Activated naive CD4-positive, alpha-beta T cell treated with anti-CD3 and anti-CD28 coated beads for 36 hours (primary cell): ENCODE results near the gene TSC22D1. TPM values are rescaled to one million over a fixed set of nuclear protein-coding genes. Genes with fewer than 3 reads are reported as not detected.

Experiments used
- CTCF ChIA-PET: fragments of 350-600 bp; sonication (Branson Sonifier 250); formaldehyde crosslinking; loops from one replicate; lab custom pipeline; 2021; ENCODE audit warnings: antibody characterized with exemption; lab: Charles Lee
- DNase-seq: peaks from one replicate; pipeline ENCODE4 v3.0.0-alpha.2; 2020
- H3K27ac Mint-ChIP-seq: one replicate; pipeline ENCODE4 v1.8.0; 2021; ENCODE audit warnings: mild to moderate bottlenecking, mixed read lengths
- H3K27me3 Mint-ChIP-seq: one replicate; pipeline ENCODE4 v1.8.0; 2021; ENCODE audit warnings: low read depth, mixed read lengths
- H3K36me3 Mint-ChIP-seq: one replicate; pipeline ENCODE4 v1.8.0; 2021; ENCODE audit warnings: low read depth, mixed read lengths
- H3K4me1 Mint-ChIP-seq: one replicate; pipeline ENCODE4 v1.8.0; 2021; ENCODE audit warnings: low read depth, mixed read lengths
- H3K4me3 Mint-ChIP-seq: one replicate; pipeline ENCODE4 v1.8.0; 2021; ENCODE audit warnings: mild to moderate bottlenecking, moderate library complexity, mixed read lengths
- H3K9me3 Mint-ChIP-seq: one replicate; pipeline ENCODE4 v1.8.0; 2021; ENCODE audit warnings: mixed read lengths
- intact Hi-C: fragments of 100-400 bp; cut with micrococcal nuclease; formaldehyde crosslinking; loops from one replicate; pipeline ENCODE4 v1.15.1; 2023
- total RNA-seq, 2 experiments: library from RNA; stranded (reverse); gene quantifications; one replicate each; pipeline ENCODE4 v1.2.3, GENCODE V29; 2021

Gene TSC22D1
- total RNA-seq, 2 experiments from 2014 or later: 8.8 to 9.7 TPM

DNA sequence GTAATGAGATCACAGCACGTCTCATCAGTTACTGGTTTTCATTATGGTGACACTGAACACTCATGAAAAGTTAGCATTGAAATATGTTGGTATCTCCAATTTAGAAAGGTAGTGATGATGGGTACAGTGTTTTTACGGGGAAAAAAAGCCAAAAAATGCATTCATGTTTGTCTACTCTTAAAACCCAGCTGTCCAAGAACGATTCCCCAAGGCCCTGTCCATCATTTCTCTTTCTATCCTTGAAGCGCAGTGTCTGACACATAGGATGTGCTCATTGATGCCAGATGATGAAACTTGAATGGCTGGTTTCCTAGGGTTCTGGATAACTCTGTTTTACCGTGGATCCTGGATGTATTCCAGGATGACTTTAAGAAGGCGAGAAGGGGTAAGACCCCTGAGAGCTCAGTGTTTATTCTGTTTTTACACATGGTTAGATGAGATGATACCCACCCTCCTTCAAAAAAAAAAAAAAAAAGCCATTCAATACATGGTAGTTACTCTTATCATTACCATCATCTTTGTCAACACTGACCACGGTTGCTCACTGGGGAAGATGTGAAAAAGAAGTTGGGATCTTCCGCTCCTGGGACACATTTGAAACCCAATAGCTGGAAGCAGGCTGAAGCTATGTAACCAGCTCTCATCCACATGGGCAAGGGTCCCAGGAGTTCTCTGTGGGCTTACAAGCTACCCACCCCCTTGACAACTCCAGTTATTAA, 180.0 kb downstream of the TSC22D1 start:
- Mint-ChIP-seq H3K4me1 (no peaks in the 10 kb centered on the region), H3K9me3 (no peaks in the 10 kb centered on the region), H3K27ac (no peak overlapping the region), H3K4me3 (no peak overlapping the region), H3K36me3 (no peaks in the 10 kb centered on the region), H3K27me3 (no peaks in the 10 kb centered on the region)
- DNase-seq: no peak
- CTCF ChIA-PET: no interaction called here
- intact Hi-C loops: no loop called here

DNA sequence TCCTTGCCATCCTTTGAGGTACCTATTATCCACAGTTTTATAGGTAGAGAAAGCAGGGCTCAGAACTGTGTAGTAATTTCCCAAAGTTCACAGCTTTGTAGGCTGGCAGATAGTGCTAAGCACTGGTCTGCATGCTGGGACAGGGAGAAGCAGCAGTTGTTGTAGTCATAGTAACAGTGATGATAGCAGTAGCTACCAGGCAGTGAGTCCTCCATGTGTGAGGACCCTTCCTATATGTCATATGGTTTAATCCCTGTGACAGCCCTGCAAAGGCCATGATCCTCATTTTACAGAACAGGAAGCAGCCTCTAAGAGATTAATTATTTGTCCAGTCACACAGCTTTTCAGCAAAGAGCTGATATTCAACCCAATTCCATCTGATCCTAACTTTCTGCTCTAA, 181.5 kb downstream of the TSC22D1 start:
- H3K9me3 Mint-ChIP-seq: no peaks in the 10 kb centered on the region
- DNase-seq: no peak
- no peaks in the 10 kb centered on the region for H3K27me3 Mint-ChIP-seq
- intact Hi-C loops: no loop called here
- H3K4me3 Mint-ChIP-seq: no peak overlapping the region
- no peaks in the 10 kb centered on the region for H3K4me1 Mint-ChIP-seq
- H3K36me3 Mint-ChIP-seq: no peaks in the 10 kb centered on the region
- CTCF ChIA-PET: no interaction called here
- H3K27ac Mint-ChIP-seq: no peak overlapping the region

DNA sequence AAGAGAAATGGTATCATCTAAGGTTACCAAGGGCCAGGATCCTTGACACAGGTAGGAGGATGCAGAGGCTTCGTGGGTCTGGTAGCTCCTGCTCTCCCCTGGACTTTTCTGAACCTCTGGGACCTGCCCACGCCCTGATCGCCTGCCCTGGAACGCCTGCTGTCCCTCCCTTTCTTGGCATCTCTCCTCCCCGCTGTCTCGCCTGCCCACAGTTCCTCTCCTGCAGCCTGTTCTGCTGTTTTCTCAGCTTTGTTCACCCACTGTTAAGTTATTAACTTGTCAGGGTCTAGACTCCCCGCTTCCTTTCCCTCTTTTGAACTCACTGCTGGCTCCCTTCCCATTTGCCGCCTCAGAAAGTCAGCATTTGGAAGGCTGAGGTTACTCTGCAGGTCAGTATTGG, 182.7 kb downstream of the TSC22D1 start:
- DNase-seq: no peak
- H3K27ac Mint-ChIP-seq: no peak overlapping the region
- CTCF ChIA-PET: no interaction called here
- no peaks in the 10 kb centered on the region for H3K4me1 Mint-ChIP-seq
- H3K9me3 Mint-ChIP-seq: no peaks in the 10 kb centered on the region
- no peak overlapping the region for H3K4me3 Mint-ChIP-seq
- H3K36me3 Mint-ChIP-seq: no peaks in the 10 kb centered on the region
- intact Hi-C loops: no loop called here
- H3K27me3 Mint-ChIP-seq: no peaks in the 10 kb centered on the region

DNA sequence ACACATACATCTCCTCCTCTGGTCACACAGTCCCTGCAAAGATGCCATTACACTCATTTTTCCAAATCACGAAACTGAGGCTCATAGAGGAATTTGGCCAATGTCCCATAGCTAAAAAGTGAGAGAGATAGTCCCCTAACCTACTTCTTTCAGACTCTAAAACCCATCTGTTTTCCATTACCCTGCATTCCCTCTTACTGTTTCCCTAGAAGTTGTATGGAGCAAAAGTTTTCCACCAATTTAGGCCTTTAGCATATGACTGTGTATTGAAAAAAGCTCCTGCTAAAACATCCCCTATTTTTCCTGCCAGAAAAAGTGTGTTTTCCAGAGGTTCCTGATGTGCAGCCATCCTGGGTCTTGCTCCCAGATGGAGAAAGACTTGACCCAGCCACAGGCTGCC, 186.3 kb downstream of the TSC22D1 start:
- Mint-ChIP-seq H3K27me3 (no peaks in the 10 kb centered on the region), H3K9me3 (no peaks in the 10 kb centered on the region), H3K4me3 (no peak overlapping the region), H3K36me3 (no peaks in the 10 kb centered on the region), H3K4me1 (no peaks in the 10 kb centered on the region), H3K27ac (no peak overlapping the region)
- no peak for DNase-seq
- CTCF ChIA-PET: interaction anchor here (0.5 kb wide), 1 partner anchor 248 kb away, joined by 4 read pairs; no protein-coding TSS in a partner anchor
- intact Hi-C loops: no loop called here

DNA sequence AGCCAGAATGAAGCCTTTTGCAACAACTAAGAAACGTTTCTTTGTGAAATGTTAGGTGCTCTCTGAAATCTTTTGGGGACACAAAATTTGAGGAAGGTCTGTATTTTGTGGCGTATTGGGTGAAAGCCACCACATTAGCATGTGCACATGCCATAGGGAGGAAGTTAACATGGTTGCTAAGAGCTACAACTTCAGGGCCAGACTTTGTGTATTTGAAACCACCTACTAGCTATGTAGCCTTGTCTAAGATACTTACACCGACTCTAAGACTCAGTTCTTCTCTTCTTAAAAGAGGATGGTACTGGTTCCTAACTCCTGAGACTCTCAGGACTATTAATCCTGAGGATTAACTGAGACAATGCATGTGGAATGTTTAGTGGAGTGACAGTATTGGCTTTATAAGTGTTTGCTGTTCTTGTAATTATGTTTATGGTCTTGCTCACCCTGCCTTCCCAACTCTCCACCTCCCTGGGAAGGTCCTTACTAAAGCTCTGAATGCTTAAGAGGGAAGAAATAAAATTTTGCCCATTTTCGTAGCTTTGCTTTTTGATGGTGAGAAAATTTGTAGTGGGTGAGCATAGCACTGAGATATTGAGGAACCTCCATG, 187.0 kb downstream of the TSC22D1 start:
- CTCF ChIA-PET: no interaction called here
- Mint-ChIP-seq H3K4me1 (no peaks in the 10 kb centered on the region), H3K9me3 (no peaks in the 10 kb centered on the region), H3K27me3 (no peaks in the 10 kb centered on the region), H3K4me3 (no peak overlapping the region), H3K27ac (no peak overlapping the region), H3K36me3 (no peaks in the 10 kb centered on the region)
- intact Hi-C loops: no loop called here
- no peak for DNase-seq

DNA sequence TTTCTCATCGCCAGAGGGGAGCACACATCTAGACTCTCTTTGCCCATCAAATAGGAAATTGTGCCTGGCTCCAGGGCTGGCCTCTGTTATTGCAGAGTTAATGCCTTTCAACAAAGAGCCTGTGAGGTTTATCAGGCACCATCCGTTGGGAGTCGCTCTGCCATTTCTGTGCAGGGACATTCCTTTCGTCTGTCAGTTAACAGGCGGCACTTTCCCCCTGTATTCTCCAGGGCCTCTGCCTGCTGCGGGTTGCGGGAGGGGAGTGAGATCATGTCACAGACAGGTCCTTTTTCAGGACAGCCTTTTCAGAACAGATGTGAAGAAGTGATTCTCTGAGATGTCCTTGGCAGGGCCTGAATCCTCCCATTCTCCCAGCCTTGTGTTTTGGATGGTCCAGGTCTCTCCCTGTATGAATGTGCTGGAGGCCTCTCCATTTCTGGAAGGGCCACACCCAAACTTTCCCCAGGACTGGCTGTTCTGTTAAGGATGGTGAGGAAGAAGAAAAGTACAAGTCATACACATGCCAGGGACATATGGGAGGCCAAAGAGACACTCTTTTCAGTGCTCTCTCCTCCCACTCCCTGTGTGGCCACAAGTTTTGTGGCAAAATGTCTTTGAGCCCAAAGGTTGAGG, 187.6 kb downstream of the TSC22D1 start:
- no peak overlapping the region for H3K4me3 Mint-ChIP-seq
- intact Hi-C loops: no loop called here
- DNase-seq: no peak
- no peaks in the 10 kb centered on the region for H3K36me3 Mint-ChIP-seq
- CTCF ChIA-PET: no interaction called here
- no peaks in the 10 kb centered on the region for H3K4me1 Mint-ChIP-seq
- no peak overlapping the region for H3K27ac Mint-ChIP-seq
- H3K9me3 Mint-ChIP-seq: no peaks in the 10 kb centered on the region
- H3K27me3 Mint-ChIP-seq: no peaks in the 10 kb centered on the region

DNA sequence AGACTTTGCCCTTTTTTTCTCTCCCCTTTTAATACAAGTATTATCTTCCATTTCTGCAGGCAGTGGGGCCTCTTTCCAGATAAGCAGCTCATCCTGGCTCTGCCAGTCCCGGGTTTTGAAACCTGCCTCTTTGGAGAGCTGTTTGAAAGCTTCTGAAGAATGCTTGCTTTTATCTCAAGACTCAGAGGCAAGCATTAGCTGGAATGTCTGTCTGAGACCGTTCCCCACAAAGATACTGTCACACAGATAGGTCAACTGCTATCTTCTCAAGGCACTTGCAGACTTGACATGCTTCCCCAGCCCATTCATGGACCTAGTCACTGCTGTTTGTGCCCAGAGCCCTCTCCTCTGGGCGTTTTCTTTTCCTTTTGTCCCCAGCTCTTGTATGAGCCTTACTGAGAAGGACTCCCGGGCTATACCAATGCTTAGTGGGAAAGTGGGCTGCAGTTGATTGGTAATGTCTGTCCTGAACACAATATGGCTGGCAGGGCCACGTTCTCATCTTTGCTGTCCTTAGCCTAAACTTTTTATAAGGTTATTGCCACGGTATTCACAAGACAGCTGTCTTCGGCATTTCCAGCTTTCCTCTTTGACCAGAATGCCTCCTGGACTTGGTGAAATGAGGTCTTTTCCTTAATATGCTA, 189.1 kb downstream of the TSC22D1 start:
- no peaks in the 10 kb centered on the region for H3K4me1 Mint-ChIP-seq
- no peaks in the 10 kb centered on the region for H3K9me3 Mint-ChIP-seq
- no peak overlapping the region for H3K27ac Mint-ChIP-seq
- H3K27me3 Mint-ChIP-seq: no peaks in the 10 kb centered on the region
- H3K4me3 Mint-ChIP-seq: no peak overlapping the region
- no peaks in the 10 kb centered on the region for H3K36me3 Mint-ChIP-seq
- DNase-seq: no peak
- CTCF ChIA-PET: interaction anchor here (1.1 kb wide), 1 partner anchor 10 kb away, joined by 3 read pairs; no protein-coding TSS in a partner anchor
- intact Hi-C loops: no loop called here

DNA sequence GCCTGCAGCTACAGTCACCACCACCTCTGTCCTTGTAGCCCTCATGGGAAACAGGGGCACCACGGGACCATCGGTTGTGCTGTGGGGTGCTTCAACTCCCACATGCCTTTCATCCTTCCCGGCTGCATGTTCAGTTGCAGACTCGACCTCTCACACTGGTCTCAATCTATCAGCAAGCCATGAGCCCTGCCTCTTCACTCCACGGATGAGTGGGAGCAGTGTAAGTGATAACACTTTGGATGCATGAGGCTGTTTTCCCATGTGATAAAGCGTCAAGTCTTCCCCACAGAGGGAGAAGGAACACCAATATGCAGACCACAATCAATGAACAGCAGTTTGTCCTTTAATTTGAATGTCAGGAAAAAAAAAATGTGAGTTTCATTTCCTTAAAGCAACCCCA, 190.3 kb downstream of the TSC22D1 start:
- no peak overlapping the region for H3K27ac Mint-ChIP-seq
- H3K27me3 Mint-ChIP-seq: no peaks in the 10 kb centered on the region
- no peaks in the 10 kb centered on the region for H3K9me3 Mint-ChIP-seq
- H3K36me3 Mint-ChIP-seq: no peaks in the 10 kb centered on the region
- intact Hi-C loops: no loop called here
- CTCF ChIA-PET: interaction anchor here (1.1 kb wide), 1 partner anchor 9 kb away, joined by 3 read pairs; no protein-coding TSS in a partner anchor
- no peak overlapping the region for H3K4me3 Mint-ChIP-seq
- no peaks in the 10 kb centered on the region for H3K4me1 Mint-ChIP-seq
- DNase-seq: no peak

DNA sequence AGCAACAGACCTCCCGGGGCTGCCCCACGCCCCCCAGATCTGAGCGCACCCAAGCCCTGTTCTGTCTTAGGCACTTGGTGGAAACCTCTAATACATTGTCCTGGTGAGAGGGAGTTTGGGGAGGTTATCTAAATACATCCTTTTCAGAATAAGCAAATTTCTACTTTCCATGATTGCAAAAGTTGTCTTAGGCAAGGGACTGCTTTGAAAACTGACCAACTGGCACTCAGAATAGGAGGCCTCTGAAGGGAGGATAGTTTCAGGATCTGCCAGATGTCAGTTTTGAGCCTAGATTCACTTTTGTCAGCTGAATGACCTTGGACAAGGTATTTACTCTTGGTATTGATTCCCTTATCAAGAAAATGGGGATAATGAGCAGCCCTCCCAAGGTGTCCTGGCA, 190.7 kb downstream of the TSC22D1 start:
- no peak overlapping the region for H3K4me3 Mint-ChIP-seq
- no peaks in the 10 kb centered on the region for H3K36me3 Mint-ChIP-seq
- no peaks in the 10 kb centered on the region for H3K4me1 Mint-ChIP-seq
- intact Hi-C loops: no loop called here
- CTCF ChIA-PET: no interaction called here
- H3K27ac Mint-ChIP-seq: no peak overlapping the region
- no peaks in the 10 kb centered on the region for H3K9me3 Mint-ChIP-seq
- no peak for DNase-seq
- H3K27me3 Mint-ChIP-seq: no peaks in the 10 kb centered on the region

DNA sequence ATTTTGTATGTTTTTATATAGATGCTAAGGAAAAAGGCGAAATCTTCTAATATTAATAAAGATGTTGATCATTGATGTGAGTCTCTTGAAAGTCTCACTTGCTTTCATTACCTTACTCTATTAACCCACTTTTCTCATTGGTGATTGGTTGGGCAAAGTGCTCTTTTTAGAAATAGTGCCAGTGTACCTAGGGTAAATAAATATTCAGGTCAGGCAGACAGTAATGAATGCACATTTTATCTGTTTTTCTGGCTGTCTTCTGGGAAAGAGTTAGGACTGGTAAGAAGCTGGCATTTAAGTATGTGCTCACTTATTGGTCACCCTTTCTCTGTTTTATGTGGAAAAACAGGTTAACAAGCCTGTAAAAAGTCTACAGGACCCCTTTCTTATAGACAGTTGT, 191.4 kb downstream of the TSC22D1 start:
- intact Hi-C loops: no loop called here
- H3K27ac Mint-ChIP-seq: no peak overlapping the region

DNA sequence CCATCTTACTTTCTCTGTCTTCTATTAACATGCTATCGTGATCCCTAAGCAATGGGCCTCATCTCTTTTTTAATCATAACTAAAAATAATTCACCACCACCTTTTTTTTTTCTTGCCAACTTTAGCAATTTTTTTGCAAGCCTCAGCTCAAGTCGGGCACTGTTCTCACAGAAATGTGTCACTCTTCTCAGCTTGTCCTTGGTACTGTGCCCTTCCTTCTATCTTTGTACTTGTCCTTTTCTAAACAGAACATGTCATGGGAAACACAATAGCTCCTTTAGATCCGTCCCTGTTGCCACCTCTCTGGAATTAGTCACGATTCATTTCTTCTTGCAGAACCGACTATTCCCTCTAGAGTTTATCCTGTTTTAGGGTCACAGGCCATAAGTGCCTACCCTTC, 192.2 kb downstream of the TSC22D1 start:
- CTCF ChIA-PET: no interaction called here
- H3K4me3 Mint-ChIP-seq: no peak overlapping the region

More for the DNA sequence above, 191.4 kb downstream of the TSC22D1 start:
- DNase-seq: no peak
- CTCF ChIA-PET: no interaction called here
- Mint-ChIP-seq H3K4me3 (no peak overlapping the region), H3K27me3 (no peaks in the 10 kb centered on the region), H3K36me3 (no peaks in the 10 kb centered on the region), H3K4me1 (no peaks in the 10 kb centered on the region), H3K9me3 (no peaks in the 10 kb centered on the region)

DNA sequence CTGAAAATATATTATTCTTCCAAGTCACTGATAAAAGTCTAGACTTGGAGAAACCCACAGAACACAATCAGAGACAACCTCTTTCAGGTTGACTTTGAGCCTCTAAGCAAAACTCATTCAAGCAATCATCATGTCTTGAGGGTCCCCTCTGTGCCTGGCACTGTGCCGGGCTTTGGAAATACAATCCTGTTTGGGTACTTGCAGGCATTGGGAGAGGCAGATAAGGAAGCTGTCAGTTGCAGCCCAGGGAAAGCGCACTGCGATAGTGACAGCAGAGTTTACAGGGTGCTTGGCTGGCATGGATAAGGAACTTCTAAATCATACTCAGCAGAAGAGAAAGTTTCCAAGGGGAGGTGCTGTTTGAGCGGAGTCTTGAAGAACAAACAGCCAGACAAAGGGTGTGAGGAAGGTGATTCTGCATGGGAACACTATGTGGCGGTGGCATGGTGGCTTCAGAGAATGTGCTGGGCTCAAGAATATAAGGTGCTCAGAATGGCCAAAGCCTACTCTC, 193.4 kb downstream of the TSC22D1 start:
- Mint-ChIP-seq H3K27me3 (no peaks in the 10 kb centered on the region), H3K4me3 (no peak overlapping the region), H3K27ac (no peak overlapping the region), H3K36me3 (no peaks in the 10 kb centered on the region), H3K4me1 (no peaks in the 10 kb centered on the region), H3K9me3 (no peaks in the 10 kb centered on the region)
- intact Hi-C loops: no loop called here
- DNase-seq: no peak
- CTCF ChIA-PET: no interaction called here

More for the DNA sequence above, 192.2 kb downstream of the TSC22D1 start:
- Mint-ChIP-seq H3K4me1 (no peaks in the 10 kb centered on the region), H3K9me3 (no peaks in the 10 kb centered on the region), H3K36me3 (no peaks in the 10 kb centered on the region), H3K27ac (no peak overlapping the region), H3K27me3 (no peaks in the 10 kb centered on the region)
- intact Hi-C loops: no loop called here
- DNase-seq: no peak
